A673 (cell line): ENCODE results near the gene NCOA7.

Experiments used
- CTCF ChIP-seq: fragments of 300-800, 200-600 bp; sonication (generic); conservative IDR thresholded peaks from 2 replicates; pipeline ENCODE4 v1.5.1; 2017; ENCODE audit warnings: low read depth, mild to moderate bottlenecking, antibody characterized with exemption, low read length, moderate library complexity, mixed read lengths
- EZH2 ChIP-seq: fragments of 200-600 bp; sonication (generic); IDR thresholded peaks from 2 replicates; pipeline ENCODE4 v1.6.1; 2017; ENCODE audit warnings: borderline replicate concordance, low read depth, mild to moderate bottlenecking, mixed read lengths, antibody characterized with exemption, low read length; ENCODE audit not compliant: poor library complexity, severe bottlenecking

DNA sequence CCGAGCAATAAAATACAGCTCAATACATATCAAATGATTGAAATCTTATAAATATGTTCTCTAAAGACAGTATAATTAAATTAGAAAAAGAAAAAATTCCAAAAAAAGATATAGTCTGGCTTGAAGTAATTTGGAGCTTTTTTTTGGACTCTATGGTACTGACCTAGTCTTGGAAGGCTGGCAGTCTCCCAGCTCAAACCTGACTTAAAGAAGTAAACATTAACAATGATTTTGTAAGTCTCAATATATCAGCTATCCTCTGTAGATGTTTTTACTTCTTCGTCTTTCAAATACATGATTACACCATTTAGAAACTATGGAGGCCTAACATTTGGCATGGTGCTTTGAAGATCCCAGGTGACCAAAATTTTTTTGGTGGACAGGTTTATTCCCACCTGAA is 180.0 kb downstream of the NCOA7 start:
- TF ChIP-seq CTCF (no peak), EZH2 (no peak)
